Mononuclear cell (primary cell): Measurements from ENCODE around the gene PSME3. TPM values are rescaled to one million over a fixed set of nuclear protein-coding genes. Genes with fewer than 3 reads are reported as not detected.
A peak's percentile ranks its signal among the peaks of the same experiment; 100 is the strongest.

ENCODE experiments used
- H3K27me3 ChIP-seq: 2 replicates; pipeline ENCODE4 v1.6.0; 2011; ENCODE audit warnings: low read length, control low read depth; ENCODE audit not compliant: insufficient read depth
- H3K4me1 ChIP-seq: 2 replicates; pipeline ENCODE4 v1.5.1; 2011; ENCODE audit warnings: mild to moderate bottlenecking, low read length, control low read depth; ENCODE audit not compliant: insufficient read depth
- H3K4me3 ChIP-seq: 2 replicates; pipeline ENCODE4 v1.5.1; 2011; ENCODE audit warnings: mild to moderate bottlenecking, low read length, moderate library complexity
- H3K9me3 ChIP-seq: 2 replicates; pipeline ENCODE4 v1.5.1; 2011; ENCODE audit warnings: low read depth, mild to moderate bottlenecking, control low read depth, low read length
- total RNA-seq: library from RNA; depleted of rRNA; stranded (reverse); fragments of >200 nt; gene quantifications from one replicate; pipeline ENCODE4 v1.2.3, GENCODE V29; 2012

The PSME3 gene
- 56.9 TPM for total RNA-seq

- H3K9me3 ChIP-seq: no peaks in the 10 kb centered on the region
- H3K4me3 ChIP-seq: peak within 1 kb of the TSS; percentile 69
- peaks cover 26% of the 10 kb centered on the region for H3K4me1 ChIP-seq
- peaks cover 3% of the 10 kb centered on the region for H3K27me3 ChIP-seq
These were observed at the start of gene PSME3 for GRCh38 chr17:42832934-42833766. Gene PSME3 (plus strand): TSS chr17:42833397. CDS start chr17:42833632, 235 bp downstream.

GRCh38 chr17:42783791-42784138 is 49.4 kb upstream of the PSME3 start:
- Histone ChIP-seq H3K4me3 (no peak overlapping the region), H3K4me1 (peaks cover 15% of the 10 kb centered on the region), H3K27me3 (peaks cover 62% of the 10 kb centered on the region), H3K9me3 (no peaks in the 10 kb centered on the region)

GRCh38 chr17:42784409-42784808 is 48.8 kb upstream of the PSME3 start:
- Histone ChIP-seq H3K27me3 (peaks cover 62% of the 10 kb centered on the region), H3K4me1 (peaks cover 15% of the 10 kb centered on the region), H3K9me3 (no peaks in the 10 kb centered on the region), H3K4me3 (no peak overlapping the region)

GRCh38 chr17:42784811-42785592 is 48.2 kb upstream of the PSME3 start:
- H3K4me3 ChIP-seq: no peak overlapping the region
- H3K4me1 ChIP-seq: peaks cover 15% of the 10 kb centered on the region
- peaks cover 61% of the 10 kb centered on the region for H3K27me3 ChIP-seq
- no peaks in the 10 kb centered on the region for H3K9me3 ChIP-seq

GRCh38 chr17:42787266-42787665 is 45.9 kb upstream of the PSME3 start:
- peaks cover 44% of the 10 kb centered on the region for H3K27me3 ChIP-seq

GRCh38 chr17:42791948-42792347 is 41.2 kb upstream of the PSME3 start:
- Histone ChIP-seq H3K4me1 (peaks cover 1% of the 10 kb centered on the region), H3K9me3 (no peaks in the 10 kb centered on the region), H3K4me3 (no peak overlapping the region), H3K27me3 (no peaks in the 10 kb centered on the region)

More at GRCh38 chr17:42787266-42787665, 45.9 kb upstream of the PSME3 start:
- Histone ChIP-seq H3K4me1 (peaks cover 15% of the 10 kb centered on the region), H3K4me3 (no peak overlapping the region), H3K9me3 (no peaks in the 10 kb centered on the region)

- Histone ChIP-seq H3K27me3 (no peaks in the 10 kb centered on the region), H3K4me1 (peaks cover 7% of the 10 kb centered on the region), H3K4me3 (no peak overlapping the region), H3K9me3 (no peaks in the 10 kb centered on the region)
These were observed 40.7 kb upstream of the PSME3 start for GRCh38 chr17:42792545-42792944.

GRCh38 chr17:42795061-42795460 is 38.1 kb upstream of the PSME3 start:
- no peak overlapping the region for H3K4me3 ChIP-seq
- H3K9me3 ChIP-seq: no peaks in the 10 kb centered on the region
- peaks cover 19% of the 10 kb centered on the region for H3K4me1 ChIP-seq
- H3K27me3 ChIP-seq: no peaks in the 10 kb centered on the region

- Histone ChIP-seq H3K4me1 (peaks cover 19% of the 10 kb centered on the region), H3K4me3 (no peak overlapping the region), H3K9me3 (no peaks in the 10 kb centered on the region), H3K27me3 (no peaks in the 10 kb centered on the region)
These were observed 37.7 kb upstream of the PSME3 start for GRCh38 chr17:42795465-42795864.

- Histone ChIP-seq H3K4me3 (no peak overlapping the region), H3K9me3 (no peaks in the 10 kb centered on the region), H3K4me1 (peaks cover 19% of the 10 kb centered on the region), H3K27me3 (no peaks in the 10 kb centered on the region)
These were observed 37.0 kb upstream of the PSME3 start for GRCh38 chr17:42796066-42796758.

- Histone ChIP-seq H3K4me3 (peak overlapping the region; percentile 82), H3K27me3 (no peaks in the 10 kb centered on the region), H3K9me3 (no peaks in the 10 kb centered on the region)
These were observed 35.9 kb upstream of the PSME3 start for GRCh38 chr17:42797067-42798007.

GRCh38 chr17:42798011-42798382 is 35.2 kb upstream of the PSME3 start:
- Histone ChIP-seq H3K4me1 (peaks cover 19% of the 10 kb centered on the region), H3K27me3 (no peaks in the 10 kb centered on the region)

More at GRCh38 chr17:42797067-42798007, 35.9 kb upstream of the PSME3 start:
- peaks cover 19% of the 10 kb centered on the region for H3K4me1 ChIP-seq

GRCh38 chr17:42798383-42799380 is 34.5 kb upstream of the PSME3 start, which contains the start of the genes CNTD1 and COA3:
Gene CNTD1 (plus strand): TSS chr17:42798861. CDS start chr17:42799068, 207 bp downstream.
Gene COA3 (minus strand): TSS chr17:42798704. CDS start chr17:42798681, 23 bp downstream.
- peak within 1 kb of the TSS; percentile 82 for H3K4me3 ChIP-seq

More at GRCh38 chr17:42798011-42798382, 35.2 kb upstream of the PSME3 start:
- no peaks in the 10 kb centered on the region for H3K9me3 ChIP-seq
- H3K4me3 ChIP-seq: peak overlapping the region; percentile 82

More at GRCh38 chr17:42798383-42799380, 34.5 kb upstream of the PSME3 start, which contains the start of the genes CNTD1 and COA3:
- Histone ChIP-seq H3K27me3 (no peaks in the 10 kb centered on the region), H3K4me1 (peaks cover 19% of the 10 kb centered on the region), H3K9me3 (no peaks in the 10 kb centered on the region)
